HepG2 (cell line): ENCODE data around the gene FBXL22. TPM values are rescaled to one million over a fixed set of nuclear protein-coding genes. Genes with fewer than 3 reads are reported as not detected.

Experiments used
- ARHGAP35 ChIP-seq: sonication (generic); formaldehyde crosslinking; IDR thresholded peaks from 2 replicates; pipeline ENCODE4 v1.9.0; 2022; ENCODE audit warnings: mild to moderate bottlenecking, inconsistent platforms, moderate library complexity, missing genetic modification reagents, borderline replicate concordance
- CBFB ChIP-seq: sonication (generic); formaldehyde crosslinking; IDR thresholded peaks from 2 replicates; pipeline ENCODE4 v1.4.0; 2020; ENCODE audit warnings: missing genetic modification reagents
- CBX5 ChIP-seq: sonication (generic); formaldehyde crosslinking; IDR thresholded peaks from 2 replicates; pipeline ENCODE4 v1.4.0; 2020; ENCODE audit warnings: missing genetic modification reagents, borderline replicate concordance
- HBP1 ChIP-seq: IDR thresholded peaks from 2 replicates; pipeline ENCODE4 v1.6.1; 2016; ENCODE audit warnings: low read depth, control low read depth
- IKZF1 ChIP-seq: fragments of 450-650 bp; IDR thresholded peaks from 2 replicates; pipeline ENCODE4 v1.7.1; 2016
- NR2F1 ChIP-seq, 2 experiments: fragments of 450-650 bp in 1 of 2; formaldehyde crosslinking in 1 of 2; IDR thresholded peaks; 2 replicates each; pipeline versions ENCODE4 v1.5.0 to v1.6.1; 2016 to 2020; ENCODE audit warnings: mild to moderate bottlenecking in 1 of 2, missing compliant biosample characterization in 1 of 2, missing genetic modification reagents in 1 of 2, moderate library complexity in 1 of 2
- SMAD3 ChIP-seq: sonication (generic); formaldehyde crosslinking; IDR thresholded peaks from 2 replicates; pipeline ENCODE4 v1.4.0; 2020; ENCODE audit warnings: missing genetic modification reagents
- ZKSCAN5 ChIP-seq: sonication (generic); formaldehyde crosslinking; IDR thresholded peaks from 2 replicates; pipeline ENCODE4 v1.5.1; 2020; ENCODE audit warnings: mild to moderate bottlenecking, missing genetic modification reagents
- ZNF142 ChIP-seq: sonication (generic); formaldehyde crosslinking; IDR thresholded peaks from 2 replicates; pipeline ENCODE4 v1.4.0; 2020; ENCODE audit warnings: missing genetic modification reagents
- ZNF205 ChIP-seq: IDR thresholded peaks from 2 replicates; pipeline ENCODE4 v1.6.1; 2018; ENCODE audit warnings: missing biosample characterization, missing genetic modification reagents
- ZNF513 ChIP-seq: sonication (generic); formaldehyde crosslinking; conservative IDR thresholded peaks from 2 replicates; pipeline ENCODE4 v1.5.0; 2020; ENCODE audit warnings: missing genetic modification reagents
- ZNF570 ChIP-seq: sonication (generic); formaldehyde crosslinking; IDR thresholded peaks from 2 replicates; pipeline ENCODE4 v1.4.0; 2020; ENCODE audit warnings: mild to moderate bottlenecking, missing genetic modification reagents, borderline replicate concordance
- ZNF574 ChIP-seq: sonication (generic); formaldehyde crosslinking; IDR thresholded peaks from 2 replicates; pipeline ENCODE4 v1.4.0; 2020; ENCODE audit warnings: missing genetic modification reagents
- ZNF800 ChIP-seq: sonication (generic); formaldehyde crosslinking; IDR thresholded peaks from 2 replicates; pipeline ENCODE4 v1.4.0; 2020; ENCODE audit warnings: missing genetic modification reagents
- ZNF839 ChIP-seq: sonication (generic); formaldehyde crosslinking; IDR thresholded peaks from 2 replicates; pipeline ENCODE4 v1.4.0; 2020; ENCODE audit warnings: missing genetic modification reagents, mild to moderate bottlenecking, borderline replicate concordance
- ZSCAN30 ChIP-seq: sonication (generic); formaldehyde crosslinking; IDR thresholded peaks from 2 replicates; pipeline ENCODE4 v1.5.0; 2020; ENCODE audit warnings: mild to moderate bottlenecking, missing genetic modification reagents
- polyA plus RNA-seq, 8 experiments: library from polyadenylated mRNA; depleted of rRNA in 3 of 8; stranded (reverse) in 7 of 8; unstranded in 1 of 8; fragments of >200 nt; fragmentation: Illumina TruSeq in 4 of 8; extraction: Trizol in 4 of 8; gene quantifications; 2 replicates each; pipeline versions ENCODE4 v1.2.1 to v1.2.3, GENCODE V29; 2011 to 2016; ENCODE audit warnings: low read depth in 4 of 8, missing spikeins in 1 of 8, mixed read lengths in 1 of 8; ENCODE audit not compliant: insufficient read depth in 1 of 8
- total RNA-seq, 5 experiments: library from RNA; depleted of rRNA; stranded (reverse); fragments of >200 nt; fragmentation: Illumina TruSeq; extraction: Trizol; gene quantifications; 2 replicates each; pipeline ENCODE4 v1.2.3, GENCODE V29; 2016; ENCODE audit warnings: low read depth in 1 of 5

FBXL22 gene
- total and polyA plus RNA-seq, 2 of the 13 experiments (the other 11 are each of a cell fraction or from before 2014, with no cell fraction given), result 0.15 to 0.33 TPM

- TF ChIP-seq ZNF574 (CRISPR knock-in tag) (no peak; the same call in 1 of the 2 replicates), ZNF513 (no peak), ZNF570 (CRISPR knock-in tag) (no peak), ARHGAP35 (CRISPR knock-in tag) (no peak), HBP1 (CRISPR knock-in tag) (no peak), ZSCAN30 (CRISPR knock-in tag) (no peak), ZNF839 (CRISPR knock-in tag) (no peak), IKZF1 (no peak), ZKSCAN5 (CRISPR knock-in tag) (no peak), NR2F1 (CRISPR knock-in tag; IDR thresholded peaks at IDR 0.05) (no peak), SMAD3 (CRISPR knock-in tag) (no peak), ZNF205 (CRISPR knock-in tag) (no peak), ZNF142 (CRISPR knock-in tag) (0 out of 2 replicates have a peak, but pooled peaks have one; percentile 45), CBFB (CRISPR knock-in tag) (no peak), ZNF800 (CRISPR knock-in tag) (no peak), CBX5 (CRISPR knock-in tag) (no peak)
These were observed 13.1 kb downstream of the FBXL22 start (continued) for GRCh38 chr15:63610209-63610841.
